Activated CD4-positive, alpha-beta T cell treated with anti-CD3 and anti-CD28 coated beads, Interleukin-2, amount 50 U/mL, for 48 hours (primary cell): ENCODE measurements around the gene PJVK.

Experiments
- DNase-seq, 2 experiments: peaks; one replicate each; pipeline ENCODE4 v3.0.0-alpha.2; 2020

Gene PJVK

DNA sequence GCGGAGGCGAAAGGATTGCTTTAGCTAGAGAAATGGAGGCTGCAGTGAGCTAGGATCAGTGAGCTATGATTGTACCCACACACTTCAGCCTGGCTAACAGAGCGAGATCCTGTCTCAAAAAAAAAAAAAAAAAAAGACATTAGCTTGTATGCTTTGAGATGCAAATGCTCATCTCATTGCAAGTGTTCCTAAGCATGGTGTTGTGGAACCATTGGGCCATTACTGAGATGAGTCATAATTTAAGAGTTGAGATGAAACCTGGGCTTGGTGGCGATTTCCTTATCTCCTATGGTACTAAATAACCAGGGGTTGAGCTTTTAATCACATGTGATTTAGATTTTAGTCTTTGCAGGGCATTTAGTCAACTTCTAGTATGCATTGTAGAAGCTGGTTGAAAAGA is 31.3 kb downstream of the PJVK start:
- no peak for DNase-seq

DNA sequence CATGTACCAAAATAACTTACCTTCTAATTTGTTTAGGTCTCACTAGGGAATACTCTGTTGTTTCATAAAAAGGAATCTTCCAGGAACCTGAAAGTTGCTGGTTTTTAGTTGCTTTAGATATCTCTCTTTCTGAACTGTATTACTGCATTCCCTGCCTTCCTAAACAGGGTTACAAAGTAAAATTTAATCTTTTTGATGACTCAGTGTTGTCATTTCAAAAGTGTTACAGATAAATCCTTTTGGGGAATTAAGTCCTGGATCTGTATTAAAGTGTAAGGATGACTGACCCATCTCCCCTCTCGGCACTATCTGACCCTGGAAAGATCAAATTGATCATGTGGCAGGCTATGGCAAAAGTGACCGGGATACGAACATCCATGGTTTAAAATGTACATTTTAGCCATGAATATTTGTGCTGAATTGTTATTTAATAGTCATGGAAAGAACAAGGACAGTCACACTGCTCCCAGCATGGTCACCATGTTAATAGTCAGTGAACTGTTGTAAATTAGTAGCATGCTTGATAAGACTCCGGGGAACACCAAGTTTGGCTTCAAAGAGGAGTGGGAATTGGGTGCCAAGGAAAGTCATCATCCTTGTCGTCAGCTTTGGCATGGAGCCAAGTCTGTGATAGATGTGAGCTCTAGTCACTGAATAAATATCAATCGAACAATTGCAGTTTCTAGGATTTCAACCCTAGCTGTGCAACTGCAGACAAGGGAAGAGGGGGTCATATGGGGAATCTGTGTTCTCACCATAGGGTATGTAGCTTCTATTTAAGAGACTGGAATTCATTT is 33.3 kb downstream of the PJVK start:
- no peak for DNase-seq

DNA sequence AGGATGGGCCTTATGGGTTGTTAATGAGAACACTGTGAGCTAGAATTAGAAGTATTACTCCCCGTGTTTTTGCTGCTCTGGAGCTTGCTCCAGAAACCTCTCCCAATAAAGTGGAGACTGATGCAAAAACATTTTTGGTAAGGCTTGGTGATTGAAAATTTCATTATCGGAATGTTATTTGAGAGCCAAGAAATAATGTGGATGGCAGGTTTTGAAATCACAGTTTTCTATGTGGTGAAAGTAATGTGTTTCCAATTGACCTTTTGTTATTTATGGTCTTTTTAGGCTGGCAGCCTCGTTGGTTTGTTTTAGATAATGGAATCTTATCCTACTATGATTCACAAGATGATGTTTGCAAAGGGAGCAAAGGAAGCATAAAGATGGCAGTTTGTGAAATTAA is 34.2 kb downstream of the PJVK start:
- no peak for DNase-seq

DNA sequence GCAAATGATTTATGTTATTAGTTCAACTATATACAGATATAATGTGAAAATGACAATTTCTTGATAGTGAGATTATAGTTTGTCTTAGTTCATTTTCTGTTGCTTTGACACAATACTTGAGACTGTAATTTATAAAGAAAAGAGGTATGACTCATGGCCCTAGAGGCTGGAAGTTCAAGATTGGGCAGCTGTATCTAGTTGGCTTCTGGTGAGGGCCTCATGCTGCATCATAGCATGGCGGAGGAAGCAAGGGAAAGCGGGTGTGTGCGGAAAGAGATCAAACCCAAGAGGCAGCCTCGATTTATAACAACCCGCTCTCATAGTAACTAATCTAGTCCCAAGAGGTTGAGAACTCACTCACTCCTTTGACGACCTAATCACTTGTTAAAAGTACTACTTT is 40.4 kb downstream of the PJVK start:
- no peak for DNase-seq

DNA sequence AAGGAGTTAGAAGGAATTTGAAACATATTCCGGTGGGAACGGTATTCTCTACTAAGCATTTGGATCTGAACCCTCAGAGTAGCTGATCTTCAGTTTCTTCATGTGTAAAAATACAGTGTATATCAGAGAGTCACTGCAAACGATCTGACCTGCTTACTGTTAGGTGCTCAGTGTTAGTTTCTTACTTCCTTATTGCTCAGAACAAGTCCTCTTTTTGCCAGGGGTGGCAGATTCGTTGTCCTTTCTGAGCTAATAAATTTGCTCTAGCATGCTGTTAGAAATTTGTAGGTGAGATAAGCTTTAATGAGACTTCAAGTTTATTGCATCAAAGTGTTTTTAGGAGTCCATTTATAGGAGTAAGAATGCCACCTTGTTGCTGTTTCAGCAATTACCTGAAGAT is 44.9 kb downstream of the PJVK start:
- DNase-seq: no peak

DNA sequence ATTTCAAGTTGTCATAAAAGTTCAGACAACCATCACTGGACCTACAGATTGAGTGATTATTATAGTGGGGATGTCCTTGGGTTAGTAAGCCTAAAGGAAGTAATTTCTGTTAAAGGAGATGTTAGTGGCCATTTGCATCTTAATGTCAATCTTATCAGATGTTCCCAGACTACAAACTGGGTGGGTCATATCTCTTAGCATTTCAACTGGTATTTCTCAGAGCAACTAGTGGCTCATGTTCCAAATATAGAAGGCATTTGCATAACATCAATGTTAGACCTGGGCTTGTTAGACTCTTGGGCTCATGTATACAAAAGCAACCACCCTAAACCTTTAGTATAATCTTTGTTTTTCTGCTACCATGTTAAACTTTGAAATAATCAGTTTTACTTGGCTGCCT is 47.0 kb downstream of the PJVK start:
- no peak for DNase-seq

DNA sequence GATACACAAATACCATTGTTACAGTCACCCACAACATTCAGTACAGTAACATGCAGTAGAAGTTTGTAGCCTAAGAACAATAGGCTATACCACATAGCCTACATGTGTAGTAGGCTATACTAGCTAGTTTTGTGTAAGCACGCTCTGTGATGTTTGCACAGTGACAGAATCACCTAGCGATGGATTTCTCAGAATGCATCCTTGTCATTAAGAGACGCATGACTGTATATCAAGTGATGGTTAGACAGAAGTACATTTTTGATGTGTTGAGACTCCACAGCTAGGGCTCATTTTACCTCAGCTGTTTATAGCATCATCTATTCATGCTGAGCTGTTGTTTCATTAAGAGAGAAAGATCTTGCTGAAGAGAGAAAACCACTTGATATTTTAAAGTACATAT is 48.5 kb downstream of the PJVK start:
- DNase-seq: no peak

DNA sequence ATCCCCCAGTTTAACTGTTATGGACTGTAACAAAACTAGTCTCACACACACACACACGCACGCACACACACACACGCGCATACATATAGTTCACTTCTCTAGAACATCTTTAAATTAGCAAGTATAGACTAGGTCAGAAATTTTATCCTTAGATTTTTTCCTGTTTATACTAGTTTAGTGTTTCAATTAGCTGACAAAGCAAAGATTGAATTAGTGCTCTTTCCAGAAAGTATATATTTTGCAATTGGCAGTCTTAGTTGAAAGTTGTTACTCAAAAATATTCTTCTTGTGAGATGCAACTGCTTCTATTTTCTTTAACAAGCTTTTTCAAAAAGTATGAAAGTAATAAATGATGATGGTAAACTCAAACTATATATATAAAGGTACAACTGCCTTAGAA is 51.6 kb downstream of the PJVK start:
- no peak for DNase-seq

DNA sequence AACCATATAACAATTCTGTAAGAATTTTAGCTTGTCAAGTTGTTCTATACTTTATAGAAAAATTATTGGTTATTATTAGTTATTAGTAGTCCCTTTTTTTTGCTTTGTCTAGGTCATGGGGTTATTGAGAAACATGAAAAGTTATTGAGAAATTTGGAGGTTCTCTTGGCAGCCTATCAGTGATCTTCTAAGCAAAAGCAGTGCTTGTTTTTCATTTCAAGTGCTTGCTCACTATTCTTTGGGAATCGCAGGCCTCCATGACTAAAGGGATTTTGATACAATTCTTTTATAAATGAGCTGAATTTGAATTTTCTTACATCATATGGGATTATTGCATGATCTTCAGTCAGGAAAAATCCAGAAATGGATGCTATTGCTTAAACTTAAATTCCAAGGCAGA is 54.9 kb downstream of the PJVK start:
- no peak for DNase-seq

DNA sequence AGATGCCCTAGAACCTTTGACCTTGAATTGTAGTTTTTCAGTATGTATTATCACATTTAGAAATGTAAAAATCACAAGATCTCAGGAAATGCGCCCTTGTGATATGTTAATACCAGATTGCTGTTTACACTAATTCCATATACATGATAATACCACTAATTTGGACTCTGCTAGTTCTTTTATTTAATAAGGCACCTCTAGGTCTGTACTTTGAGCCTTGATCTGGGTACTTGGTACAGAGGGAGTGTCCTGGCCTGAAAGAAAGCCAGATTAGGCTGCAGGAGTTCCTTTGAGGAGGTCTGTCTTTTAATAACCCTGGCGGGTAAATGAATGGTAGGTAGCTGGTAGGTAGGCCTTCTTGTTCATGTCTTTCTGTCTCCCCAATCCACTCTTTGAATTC is 55.3 kb downstream of the PJVK start:
- DNase-seq: no peak

DNA sequence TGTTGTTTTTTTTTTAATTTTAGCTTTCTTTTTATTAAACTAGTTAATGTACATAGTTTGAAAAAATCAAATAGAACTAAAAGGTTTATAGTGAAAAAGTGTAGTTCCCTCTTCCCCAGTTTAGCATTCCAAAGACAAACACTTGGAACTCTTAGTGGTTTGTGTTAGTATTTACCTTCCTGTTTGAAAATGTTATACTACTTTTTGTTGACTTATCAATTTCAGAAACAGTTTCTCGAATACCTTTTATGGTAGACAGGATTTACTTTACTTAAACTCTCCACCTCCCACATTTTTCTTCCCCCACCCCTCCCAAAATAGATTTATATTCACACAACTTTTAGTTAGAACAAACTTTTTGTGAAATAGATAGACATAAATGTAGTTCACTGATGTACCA is 55.8 kb downstream of the PJVK start:
- no peak for DNase-seq

DNA sequence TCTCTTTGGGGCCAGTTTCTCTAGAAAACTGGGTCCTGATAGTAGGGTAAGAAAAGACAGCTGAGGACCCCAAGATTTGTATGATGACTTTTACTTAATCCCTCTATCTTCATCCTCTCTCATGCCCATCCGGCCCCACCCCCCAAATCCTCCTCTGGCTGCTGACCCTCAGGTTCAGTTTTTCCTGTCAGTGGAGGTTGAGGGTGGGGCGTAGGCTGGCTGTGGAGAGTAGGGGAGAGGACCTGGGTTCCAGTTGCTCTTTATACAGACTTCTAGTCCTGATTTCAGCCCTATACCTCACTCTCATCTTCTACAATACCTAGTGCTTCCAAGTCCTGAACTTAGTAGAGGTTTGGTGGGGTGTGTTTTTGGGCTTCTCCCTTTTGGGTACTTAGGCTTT is 57.5 kb downstream of the PJVK start:
- DNase-seq: no peak

DNA sequence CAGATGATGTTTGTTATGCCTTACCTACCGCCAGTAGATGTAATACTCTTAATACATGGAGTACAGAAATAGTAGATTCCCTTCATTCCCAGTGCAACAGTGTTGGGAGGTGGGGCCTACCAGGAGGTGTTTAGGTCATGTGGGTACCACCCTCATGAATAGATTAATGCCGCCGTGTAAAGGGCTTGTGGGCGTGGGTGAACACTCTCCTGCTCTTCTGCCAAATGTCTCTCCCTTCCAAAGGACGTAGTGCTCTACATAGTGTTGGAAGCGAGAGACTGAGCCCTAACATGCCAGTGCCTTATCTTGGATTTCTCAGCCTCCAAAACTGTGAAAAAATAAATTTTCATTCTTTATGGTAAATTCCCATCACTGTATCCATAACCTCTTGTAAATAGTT is 59.2 kb downstream of the PJVK start:
- DNase-seq: no peak
